ENCODE data around the gene MAP4K2.

MAP4K2 gene

DNA sequence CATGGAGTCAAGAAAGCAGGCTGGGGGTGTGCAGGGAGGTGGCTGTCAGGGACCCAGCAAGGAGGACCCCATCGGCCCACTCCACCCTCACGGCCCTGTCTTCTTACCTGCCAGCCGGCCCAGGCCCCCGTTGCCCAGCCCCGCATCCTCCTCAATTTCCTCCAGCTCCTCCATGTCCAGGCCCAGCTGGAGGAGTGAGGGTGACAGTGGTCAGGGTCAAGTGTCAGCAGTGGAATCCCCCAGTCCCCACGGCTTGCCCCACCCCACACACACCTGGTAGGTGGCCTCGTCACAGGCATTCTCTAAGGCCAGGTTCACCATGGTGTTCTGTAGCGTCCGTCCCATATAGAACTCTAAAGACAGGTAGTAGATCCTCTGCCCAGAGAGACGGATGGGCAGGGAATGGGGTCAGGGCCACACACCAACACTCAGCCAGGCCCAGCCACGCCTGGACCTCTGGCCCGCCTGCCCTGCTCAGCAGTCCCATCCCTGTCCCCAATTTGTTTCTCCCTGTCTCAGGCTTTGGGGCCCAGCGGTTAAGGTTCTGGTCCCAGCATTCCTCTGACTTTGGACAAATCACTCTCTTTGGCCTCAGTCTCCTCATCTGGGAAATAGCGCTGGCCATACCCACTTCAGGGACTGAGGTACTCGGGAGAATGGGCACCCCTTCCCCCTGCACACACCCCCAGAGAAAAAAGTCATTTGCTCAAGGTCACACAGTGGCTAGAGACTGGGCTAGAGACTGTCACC lies 44.5 kb downstream of the MAP4K2 start:
- no peak overlapping the region for H2AFZ ChIP-seq (ENCODE audit: low read depth, low read length)
- no peaks in the 10 kb centered on the region for H3K9me3 ChIP-seq (ENCODE audit: insufficient read depth, low read length, severe bottlenecking)
- TF ChIP-seq EZH2 (IDR thresholded peaks at IDR 0.05; ENCODE audit: borderline replicate concordance, low read depth, low read length, severe bottlenecking), result no peak
- TF ChIP-seq CTCF (IDR thresholded peaks at IDR 0.05; ENCODE audit: borderline replicate concordance, extremely low read depth, low read length, poor library complexity, severe bottlenecking), result no peak
- H3K9ac ChIP-seq (ENCODE audit: low read depth, low read length), result no peak overlapping the region
- H3K36me3 ChIP-seq (ENCODE audit: insufficient read depth, low read length), result peaks cover 14% of the 10 kb centered on the region
- H3K4me1 ChIP-seq (ENCODE audit: insufficient read depth, low read length), result peaks cover 3% of the 10 kb centered on the region
- no peak for ATAC-seq (ENCODE audit: insufficient read depth, low read depth)
- no peak overlapping the region for H3K4me2 ChIP-seq (ENCODE audit: insufficient read depth, low read length)
- no peak overlapping the region for H3K4me3 ChIP-seq (ENCODE audit: low read depth in 1 of 2, low read length in 2 of 2)
- H3K79me2 ChIP-seq (ENCODE audit: insufficient read depth, low read length), result 0 out of 2 replicates have a peak, but pooled peaks cover under 1% of the 10 kb centered on the region
- DNase-seq, result no peak
- no peaks in the 10 kb centered on the region for H3K27me3 ChIP-seq (ENCODE audit: insufficient read depth, low read length, poor library complexity)
- H3K27ac ChIP-seq (ENCODE audit: low read length), result no peak overlapping the region
- peaks cover 24% of the 10 kb centered on the region for H4K20me1 ChIP-seq (ENCODE audit: insufficient read depth, low read length)

- H3K9me3 ChIP-seq (ENCODE audit: insufficient read depth, low read length, severe bottlenecking), result no peaks in the 10 kb centered on the region
- H3K36me3 ChIP-seq (ENCODE audit: insufficient read depth, low read length), result peaks cover 7% of the 10 kb centered on the region
- H3K4me3 ChIP-seq (ENCODE audit: low read depth in 1 of 2, low read length in 2 of 2), result no peak overlapping the region
- no peak overlapping the region for H3K4me2 ChIP-seq (ENCODE audit: insufficient read depth, low read length)
- no peak overlapping the region for H2AFZ ChIP-seq (ENCODE audit: low read depth, low read length)
- no peaks in the 10 kb centered on the region for H3K4me1 ChIP-seq (ENCODE audit: insufficient read depth, low read length)
- ATAC-seq (ENCODE audit: insufficient read depth, low read depth) (no peak), DNase-seq (no peak)
- H4K20me1 ChIP-seq (ENCODE audit: insufficient read depth, low read length), result peaks cover 16% of the 10 kb centered on the region
- TF ChIP-seq EZH2 (IDR thresholded peaks at IDR 0.05; ENCODE audit: borderline replicate concordance, low read depth, low read length, severe bottlenecking) (no peak), CTCF (IDR thresholded peaks at IDR 0.05; ENCODE audit: borderline replicate concordance, extremely low read depth, low read length, poor library complexity, severe bottlenecking) (no peak)
- no peaks in the 10 kb centered on the region for H3K79me2 ChIP-seq (ENCODE audit: insufficient read depth, low read length)
- no peak overlapping the region for H3K27ac ChIP-seq (ENCODE audit: low read length)
- no peaks in the 10 kb centered on the region for H3K27me3 ChIP-seq (ENCODE audit: insufficient read depth, low read length, poor library complexity)
- H3K9ac ChIP-seq (ENCODE audit: low read depth, low read length), result no peak overlapping the region
Observed at GRCh38 chr11:64757549-64758329, 45.3 kb downstream of the MAP4K2 start.

GRCh38 chr11:64755681-64756361 lies 47.2 kb downstream of the MAP4K2 start:
- no peak for DNase-seq
- H2AFZ ChIP-seq (ENCODE audit: low read depth, low read length), result no peak overlapping the region

More at GRCh38 chr11:64755681-64756361, 47.2 kb downstream of the MAP4K2 start:
- Histone ChIP-seq H3K9ac (ENCODE audit: low read depth, low read length) (no peak overlapping the region), H3K27me3 (ENCODE audit: insufficient read depth, low read length, poor library complexity) (no peaks in the 10 kb centered on the region), H3K4me1 (ENCODE audit: insufficient read depth, low read length) (no peaks in the 10 kb centered on the region), H3K9me3 (ENCODE audit: insufficient read depth, low read length, severe bottlenecking) (no peaks in the 10 kb centered on the region), H3K79me2 (ENCODE audit: insufficient read depth, low read length) (no peaks in the 10 kb centered on the region), H3K4me2 (ENCODE audit: insufficient read depth, low read length) (no peak overlapping the region), H4K20me1 (ENCODE audit: insufficient read depth, low read length) (peaks cover 5% of the 10 kb centered on the region), H3K36me3 (ENCODE audit: insufficient read depth, low read length) (no peaks in the 10 kb centered on the region), H3K4me3 (ENCODE audit: low read depth in 1 of 2, low read length in 2 of 2) (no peak overlapping the region), H3K27ac (ENCODE audit: low read length) (no peak overlapping the region)
- ATAC-seq (ENCODE audit: insufficient read depth, low read depth), result no peak
- no peak for TF ChIP-seq CTCF (IDR thresholded peaks at IDR 0.05; ENCODE audit: borderline replicate concordance, extremely low read depth, low read length, poor library complexity, severe bottlenecking)
- TF ChIP-seq EZH2 (IDR thresholded peaks at IDR 0.05; ENCODE audit: borderline replicate concordance, low read depth, low read length, severe bottlenecking), result no peak
